ENCODE data around the gene AKAP6.
"Not testable (repeated sequence)": the region's sequence is repeated elsewhere in the genome, so short reads cannot be mapped to it uniquely, and the experiment has no call there.

AKAP6 gene

DNA sequence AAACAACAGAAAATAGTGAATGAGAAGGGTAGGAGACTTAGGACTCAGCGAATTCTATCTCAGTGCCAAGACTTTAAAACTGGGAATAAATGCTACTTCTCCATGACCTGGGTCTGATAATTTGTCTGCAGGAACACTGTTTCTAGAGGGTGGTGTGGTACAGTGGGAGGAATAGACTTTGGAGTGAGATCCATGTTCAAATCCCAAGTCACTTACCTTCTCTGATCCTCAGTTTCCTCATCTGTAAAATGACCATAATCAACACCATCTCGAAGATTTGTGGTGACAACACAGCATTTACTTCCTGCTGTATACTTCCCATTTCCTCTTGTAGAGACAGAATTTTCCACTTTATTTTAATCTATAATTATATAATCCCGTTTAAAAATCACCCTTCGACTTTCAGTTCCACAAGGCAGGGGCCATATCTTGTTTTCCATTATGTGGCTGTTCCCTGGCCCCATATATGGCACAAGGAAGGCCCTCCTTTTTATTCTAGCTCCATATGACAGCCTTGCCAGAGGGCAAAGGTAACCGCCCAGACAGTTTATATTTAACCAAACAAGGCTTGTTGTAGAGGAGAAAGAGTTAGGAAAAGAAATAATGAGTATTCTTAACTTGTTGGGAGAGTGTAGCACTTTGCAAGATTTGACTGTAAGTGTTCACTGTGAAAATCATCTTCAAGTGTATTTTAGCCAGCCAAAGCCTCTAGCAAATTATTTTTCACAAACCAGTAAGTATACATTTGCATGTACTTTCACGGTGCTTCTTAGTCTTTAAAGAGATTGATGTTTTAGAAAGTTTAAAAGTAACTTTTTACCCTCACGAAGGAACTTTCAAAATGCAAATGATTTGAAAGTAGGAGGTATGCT lies 243.1 kb downstream of the AKAP6 start:
- DNase-seq (ENCODE audit: low read depth in 2 of 2, low spot score in 1 of 2), result no peak

DNA sequence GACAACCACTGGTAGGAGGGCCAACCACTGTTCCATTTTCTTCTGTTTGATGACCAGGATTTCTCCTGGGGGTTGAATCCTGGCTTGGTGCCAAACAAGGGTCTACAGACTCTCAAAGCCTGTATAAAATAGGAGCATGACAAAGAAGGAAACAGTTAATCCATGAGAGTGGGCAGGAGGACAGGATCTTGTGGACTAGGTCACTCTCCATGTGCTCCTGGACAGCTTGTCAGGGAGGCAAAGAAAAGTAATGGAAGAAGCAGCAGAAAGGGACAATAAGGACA lies 243.7 kb downstream of the AKAP6 start:
- no peak for DNase-seq (ENCODE audit: low read depth in 2 of 2, low spot score in 1 of 2)

DNA sequence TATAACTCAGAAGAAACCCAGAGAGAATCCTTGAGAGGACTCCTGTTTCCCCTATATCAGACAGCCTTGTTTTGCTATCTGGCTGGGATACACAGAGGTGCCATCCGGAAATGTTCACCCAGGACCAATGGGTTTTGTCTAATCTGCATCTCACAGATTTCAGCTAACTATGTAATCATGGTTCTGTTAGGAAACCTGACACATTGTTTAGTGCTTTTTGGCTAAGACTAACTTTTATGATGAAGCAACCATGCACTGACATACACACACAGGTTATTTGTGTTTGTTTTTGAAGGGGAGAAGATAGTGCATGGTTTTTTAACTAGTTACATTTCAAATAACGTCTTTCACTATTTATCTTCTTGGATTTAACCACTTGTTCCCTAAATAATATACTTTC lies 245.2 kb downstream of the AKAP6 start:
- DNase-seq (ENCODE audit: low read depth in 2 of 2, low spot score in 1 of 2), result no peak

DNA sequence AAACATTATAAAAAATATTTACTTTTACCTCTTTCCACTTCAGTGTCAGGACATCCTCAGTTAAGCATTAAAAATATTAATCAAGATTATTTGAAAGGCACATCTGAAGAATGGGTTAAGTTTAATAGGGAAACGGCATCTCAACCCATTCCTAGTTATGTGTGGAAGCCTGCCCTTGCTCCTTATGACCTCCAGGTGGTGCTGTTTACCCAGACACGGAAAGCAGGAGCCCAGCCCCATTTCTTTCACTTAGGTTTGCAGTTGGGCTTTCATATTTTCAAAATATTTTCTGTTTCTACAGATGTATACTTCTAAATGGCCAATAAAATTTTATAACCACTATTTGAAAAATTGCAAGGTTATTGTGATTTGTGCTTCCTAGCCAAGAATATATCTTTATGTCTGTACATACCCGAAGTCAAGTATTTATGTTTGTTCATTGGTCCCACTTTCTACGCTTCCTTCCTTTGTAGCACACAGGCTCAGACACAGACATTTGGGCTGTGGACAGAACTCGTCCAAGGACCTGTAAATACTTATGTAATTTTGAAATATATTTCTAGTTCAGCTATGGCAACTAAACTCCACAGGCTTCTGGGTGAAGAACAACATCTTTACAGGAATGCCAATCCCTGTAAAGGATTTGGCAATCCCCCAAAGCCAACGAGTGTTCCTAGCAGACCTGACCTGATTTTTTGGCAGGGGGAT lies 247.1 kb downstream of the AKAP6 start:
- DNase-seq (ENCODE audit: low read depth in 2 of 2, low spot score in 1 of 2), result no peak

DNA sequence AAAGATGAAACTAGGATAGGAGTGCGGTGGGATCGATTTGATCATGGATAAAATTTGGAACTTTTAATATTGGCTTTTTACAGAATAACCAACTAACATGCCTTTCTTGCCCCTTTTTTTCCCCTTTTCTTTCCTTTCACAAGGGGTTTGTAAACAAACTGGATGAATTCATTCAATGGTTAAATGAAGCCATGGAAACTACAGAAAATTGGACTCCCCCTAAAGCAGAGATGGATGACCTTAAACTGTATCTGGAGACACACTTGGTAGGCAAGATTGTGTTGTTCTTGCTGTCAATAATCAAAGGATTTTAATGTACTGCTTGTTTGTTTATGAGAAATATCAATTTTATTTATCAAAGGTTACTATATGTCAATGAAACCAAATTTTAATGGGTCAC lies 247.9 kb downstream of the AKAP6 start:
- no peak for DNase-seq (ENCODE audit: low read depth in 2 of 2, low spot score in 1 of 2)

DNA sequence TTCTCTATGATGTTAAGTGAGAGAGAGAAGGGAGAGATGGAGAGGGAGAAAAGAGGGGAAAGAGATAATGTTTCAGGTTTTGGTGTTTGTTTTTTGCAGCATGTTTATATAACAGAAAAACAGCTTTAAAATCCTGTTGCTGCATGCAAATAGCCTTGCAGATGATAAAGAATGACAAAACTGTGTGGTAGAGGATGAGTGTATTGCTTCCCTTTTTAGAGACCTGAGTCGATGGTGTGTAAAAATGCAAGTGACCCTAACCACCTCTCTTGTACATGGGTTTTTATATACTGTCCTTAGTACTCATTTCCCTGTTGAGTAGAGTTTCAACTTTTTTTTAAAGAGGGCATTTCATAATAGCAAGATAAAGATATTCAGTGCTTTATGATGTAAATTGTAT lies 249.1 kb downstream of the AKAP6 start:
- DNase-seq (ENCODE audit: low read depth in 2 of 2, low spot score in 1 of 2), result no peak

DNA sequence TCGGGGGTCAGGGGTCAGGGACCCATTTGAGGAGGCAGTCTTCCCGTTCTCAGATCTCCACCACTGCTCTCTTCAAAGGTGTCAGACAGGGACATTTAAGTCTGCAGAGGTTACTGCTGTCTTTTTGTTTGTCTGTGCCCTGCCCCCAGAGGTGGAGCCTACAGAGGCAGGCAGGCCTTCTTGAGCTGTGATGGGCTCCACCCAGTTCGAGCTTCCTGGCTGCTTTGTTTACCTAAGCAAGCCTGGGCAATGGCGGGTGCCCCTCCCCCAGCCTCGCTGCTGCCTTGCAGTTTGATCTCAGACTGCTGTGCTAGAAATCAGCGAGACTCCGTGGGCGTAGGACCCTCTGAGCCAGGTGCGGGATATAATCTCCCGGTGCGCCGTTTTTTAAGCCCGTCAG lies 254.3 kb downstream of the AKAP6 start:
- DNase-seq (ENCODE audit: low read depth in 2 of 2, low spot score in 1 of 2), result not testable (repeated sequence)

DNA sequence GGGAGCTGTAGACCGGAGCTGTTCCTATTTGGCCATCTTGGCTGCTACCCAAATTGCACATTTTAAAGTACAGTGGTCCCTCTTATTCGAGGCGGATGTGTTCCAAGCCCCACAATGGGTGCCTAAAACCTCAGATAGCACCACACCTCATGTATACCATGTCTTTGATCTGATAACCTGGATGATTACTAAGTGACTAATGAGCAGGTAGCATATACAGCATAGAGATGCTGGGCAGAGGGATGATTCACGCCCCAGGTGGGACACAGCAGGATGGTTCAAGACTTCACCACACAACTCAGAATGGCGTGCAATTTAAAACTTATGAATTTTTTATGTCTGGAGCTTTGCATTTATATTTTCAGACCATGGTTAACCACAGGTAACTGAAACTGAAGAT lies 255.0 kb downstream of the AKAP6 start:
- DNase-seq (ENCODE audit: low read depth in 2 of 2, low spot score in 1 of 2), result no peak

DNA sequence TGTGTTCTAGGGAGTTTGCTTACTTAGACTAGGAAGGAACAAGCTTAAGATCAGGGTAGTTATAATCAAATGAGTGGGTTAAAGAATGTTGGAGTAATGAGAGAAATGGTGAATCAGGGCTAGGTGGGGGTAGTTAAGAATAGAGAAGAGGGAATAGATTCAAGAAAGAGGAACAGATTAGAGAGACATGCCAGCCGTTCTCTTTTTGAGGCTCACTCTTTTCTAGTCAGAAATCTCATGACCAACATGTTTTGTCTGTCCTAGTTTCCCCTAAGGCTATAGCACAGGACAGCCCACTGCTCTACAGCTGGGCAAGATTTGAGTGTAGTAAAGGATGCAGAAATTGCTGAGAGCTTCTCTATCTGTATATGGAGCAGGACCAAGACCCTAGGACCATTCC lies 258.4 kb downstream of the AKAP6 start:
- no peak for DNase-seq (ENCODE audit: low read depth in 2 of 2, low spot score in 1 of 2)

DNA sequence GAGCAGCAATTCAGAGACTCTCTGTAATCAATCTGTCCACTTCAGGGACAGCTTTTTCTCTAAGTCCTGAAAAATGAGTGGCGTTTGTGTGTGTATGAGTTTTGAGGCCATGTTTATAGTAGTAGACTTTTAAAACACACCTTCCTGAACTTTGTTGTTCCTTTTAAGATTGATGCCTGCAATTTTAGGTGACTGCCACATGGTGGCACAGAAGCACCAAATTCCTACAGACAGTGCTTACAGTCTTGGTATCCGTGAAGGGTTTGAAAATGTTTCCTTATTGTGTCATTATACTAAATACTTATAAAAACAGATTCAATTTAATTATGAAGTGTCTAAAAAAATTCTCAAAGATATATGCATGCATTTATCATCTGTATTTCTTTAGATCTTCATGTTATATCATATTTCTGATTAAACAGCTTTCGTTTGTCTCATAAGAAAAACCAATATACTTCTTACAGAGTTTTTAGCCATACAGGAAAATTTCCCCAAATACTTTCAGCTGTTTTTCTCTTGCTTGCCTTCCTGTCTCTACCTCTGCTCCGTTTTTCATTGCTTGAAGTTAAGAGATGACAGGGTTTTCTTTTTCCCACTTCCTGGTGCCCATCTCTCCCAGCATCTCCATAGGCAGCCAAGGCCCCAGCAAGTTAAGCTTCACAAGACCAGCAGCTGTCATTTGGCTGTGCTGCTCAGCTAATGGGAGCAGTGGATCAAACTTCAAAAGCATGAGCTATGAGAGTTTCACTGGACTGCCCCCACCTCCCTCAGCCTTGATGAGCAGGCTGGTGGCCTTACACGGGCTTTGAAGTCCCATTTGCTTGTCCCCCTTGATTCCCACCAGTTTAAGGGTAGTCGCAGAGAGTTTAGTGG lies 259.6 kb downstream of the AKAP6 start:
- DNase-seq (ENCODE audit: low read depth in 2 of 2, low spot score in 1 of 2), result no peak

DNA sequence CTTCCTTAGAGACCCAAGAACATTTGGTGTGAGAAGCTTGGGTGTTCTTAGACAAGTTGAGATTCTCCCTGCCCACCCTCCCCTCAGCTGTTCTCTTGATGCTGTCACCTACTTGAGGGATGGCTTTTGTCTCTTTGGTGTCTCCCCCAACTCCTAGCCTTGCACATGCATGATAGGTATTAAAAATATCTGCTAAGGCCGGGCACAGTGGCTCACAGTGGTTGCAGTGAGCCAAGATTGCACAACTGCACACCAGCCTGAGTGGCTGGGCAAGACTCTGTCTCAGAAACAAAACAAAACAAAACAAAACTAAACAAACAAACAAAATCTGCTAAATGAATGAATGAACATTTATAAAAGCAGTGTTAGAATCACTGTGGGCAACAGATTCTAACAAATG lies 261.1 kb downstream of the AKAP6 start:
- DNase-seq (ENCODE audit: low read depth in 2 of 2, low spot score in 1 of 2), result no peak

DNA sequence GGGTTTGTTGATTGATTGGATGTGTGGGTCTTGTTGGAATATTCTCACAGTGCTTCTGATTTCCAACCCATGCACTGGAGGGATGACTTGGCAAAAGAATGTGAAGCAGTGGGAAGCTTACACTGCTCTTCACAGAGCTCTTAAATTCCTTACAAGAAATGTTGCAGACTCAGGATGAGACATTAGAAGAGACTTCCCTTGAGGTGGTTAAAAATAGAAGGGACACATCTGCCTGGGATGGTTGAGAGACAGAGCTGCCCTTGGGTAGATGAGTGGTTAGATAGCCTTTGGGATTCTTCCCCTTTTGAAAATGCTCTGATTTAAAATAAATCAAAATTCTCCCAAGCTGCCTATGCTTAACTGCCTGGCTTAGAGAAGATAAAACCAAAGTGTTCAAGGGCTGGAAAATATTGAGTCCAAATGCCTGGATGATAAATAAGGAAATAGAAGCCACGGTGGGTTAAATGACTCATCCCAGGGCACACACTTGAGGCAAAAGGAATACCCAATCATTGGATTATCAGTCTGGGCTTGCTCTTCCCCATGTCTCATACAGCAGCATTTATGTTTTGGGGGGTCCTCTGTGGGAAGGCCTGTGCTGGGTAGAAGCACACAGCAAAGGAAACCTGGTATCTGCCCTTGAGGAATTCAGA lies 264.3 kb downstream of the AKAP6 start:
- DNase-seq (ENCODE audit: low read depth in 2 of 2, low spot score in 1 of 2), result no peak

DNA sequence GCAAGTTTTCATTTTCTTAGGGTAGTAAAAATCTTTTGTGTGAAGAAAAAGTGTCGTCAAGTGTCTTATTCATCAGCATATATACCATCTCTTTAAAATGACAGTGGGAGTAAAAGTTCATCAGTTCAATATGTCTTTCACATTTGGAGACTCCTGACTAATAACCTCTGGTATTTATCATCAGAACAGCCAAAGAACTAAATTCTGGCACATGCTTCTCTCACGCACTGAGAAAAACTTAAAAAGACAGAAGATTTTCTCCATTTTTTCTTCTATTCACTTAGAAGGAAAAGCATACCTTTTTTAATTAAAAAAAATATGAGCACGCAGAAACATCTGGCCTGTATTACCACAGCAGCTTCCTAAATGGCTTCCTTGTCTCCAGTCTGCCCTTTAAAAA lies 265.7 kb downstream of the AKAP6 start:
- DNase-seq (ENCODE audit: low read depth in 2 of 2, low spot score in 1 of 2), result no peak

DNA sequence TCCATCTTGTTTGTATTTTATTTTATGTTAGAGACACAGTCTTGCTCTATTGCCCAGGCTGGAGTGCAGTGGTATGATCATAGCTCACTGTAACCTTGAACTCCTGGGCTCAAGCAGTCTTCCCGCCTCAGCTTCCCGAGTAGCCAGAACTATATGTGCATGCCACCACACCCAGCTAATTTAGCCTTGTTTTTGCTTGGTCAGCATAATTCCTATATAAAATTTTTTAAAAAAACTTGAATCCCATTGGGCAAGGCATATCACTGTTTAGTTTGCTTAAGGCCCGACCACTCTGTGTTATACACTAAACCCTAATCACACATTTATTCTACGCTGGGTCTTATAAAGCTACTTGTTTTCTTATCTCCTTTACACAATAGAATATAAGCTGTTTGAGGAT lies 266.4 kb downstream of the AKAP6 start:
- DNase-seq (ENCODE audit: low read depth in 2 of 2, low spot score in 1 of 2), result no peak

DNA sequence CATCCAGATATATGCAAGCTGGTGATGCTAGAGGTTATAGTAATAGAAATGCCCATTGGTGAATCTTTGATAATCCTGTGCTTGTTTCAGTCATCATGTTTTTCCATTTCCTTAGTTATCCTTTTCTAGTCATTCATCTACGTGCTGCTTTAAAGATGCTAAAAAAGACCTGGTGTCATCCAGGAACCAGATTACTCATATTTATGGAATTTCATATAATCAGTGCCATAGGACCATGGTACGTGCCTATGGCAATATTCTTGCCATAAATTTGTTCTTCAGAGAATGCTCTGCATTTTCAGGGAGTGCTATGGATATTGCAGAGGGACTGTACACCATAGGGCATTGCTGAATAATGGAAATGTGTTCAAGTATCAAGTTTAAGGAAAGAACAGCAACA lies 267.3 kb downstream of the AKAP6 start:
- no peak for DNase-seq (ENCODE audit: low read depth in 2 of 2, low spot score in 1 of 2)

DNA sequence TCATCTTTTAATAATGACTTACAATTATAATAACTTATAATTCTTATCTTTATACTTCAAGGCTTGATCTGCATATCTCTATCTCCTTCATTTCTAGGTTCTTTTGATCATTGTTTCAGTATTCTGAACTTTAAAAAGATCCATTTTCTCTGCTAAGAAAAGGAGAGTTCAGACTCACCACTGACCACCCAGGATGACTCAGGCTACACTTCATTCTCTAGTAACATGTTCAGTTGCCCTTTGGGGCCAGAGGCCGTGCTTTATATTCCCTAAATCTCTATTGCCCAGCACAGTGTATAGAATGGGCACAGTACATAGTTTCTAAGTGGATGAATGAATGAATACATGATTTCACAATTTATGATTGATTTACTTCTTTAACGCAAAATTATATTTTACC lies 268.7 kb downstream of the AKAP6 start:
- DNase-seq (ENCODE audit: low read depth in 2 of 2, low spot score in 1 of 2), result no peak

DNA sequence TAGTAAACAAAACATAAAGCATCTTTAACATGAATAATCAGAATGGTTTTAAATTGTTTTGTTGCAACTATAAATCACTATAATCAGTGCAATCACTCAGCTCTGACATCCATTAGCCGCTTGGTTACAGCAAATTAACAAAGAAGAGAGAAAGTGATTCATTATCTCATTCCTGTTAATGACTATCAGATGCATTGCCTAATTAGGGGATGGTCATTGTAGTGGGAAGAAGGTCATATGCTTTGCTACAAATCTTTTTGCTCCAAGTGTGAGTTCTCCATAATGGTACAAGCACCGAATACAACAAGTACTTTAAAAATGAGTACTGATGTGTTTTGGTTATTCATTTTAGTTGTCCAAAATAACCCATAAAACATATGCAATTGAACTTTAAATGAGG lies 272.0 kb downstream of the AKAP6 start:
- DNase-seq (ENCODE audit: low read depth in 2 of 2, low spot score in 1 of 2), result no peak

DNA sequence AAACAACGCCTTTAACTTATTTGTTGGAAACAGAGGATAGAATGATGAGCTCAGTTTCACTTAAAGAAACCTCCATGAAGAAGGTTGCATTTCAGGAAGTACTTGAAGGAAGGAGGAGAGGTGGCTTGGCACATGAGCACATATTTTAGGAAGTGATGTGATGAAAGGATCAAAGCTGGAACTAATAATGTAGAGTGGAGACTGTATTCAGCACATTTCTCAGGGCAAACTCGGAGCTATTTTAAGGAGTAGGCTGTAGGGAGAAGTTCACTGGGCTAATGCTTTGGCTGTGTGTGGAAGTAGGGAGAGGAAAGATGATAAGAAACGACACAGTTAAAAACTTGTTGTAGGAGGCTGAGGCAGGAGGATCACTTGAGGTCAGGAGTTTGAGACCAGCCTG lies 272.8 kb downstream of the AKAP6 start:
- no peak for DNase-seq (ENCODE audit: low read depth in 2 of 2, low spot score in 1 of 2)

DNA sequence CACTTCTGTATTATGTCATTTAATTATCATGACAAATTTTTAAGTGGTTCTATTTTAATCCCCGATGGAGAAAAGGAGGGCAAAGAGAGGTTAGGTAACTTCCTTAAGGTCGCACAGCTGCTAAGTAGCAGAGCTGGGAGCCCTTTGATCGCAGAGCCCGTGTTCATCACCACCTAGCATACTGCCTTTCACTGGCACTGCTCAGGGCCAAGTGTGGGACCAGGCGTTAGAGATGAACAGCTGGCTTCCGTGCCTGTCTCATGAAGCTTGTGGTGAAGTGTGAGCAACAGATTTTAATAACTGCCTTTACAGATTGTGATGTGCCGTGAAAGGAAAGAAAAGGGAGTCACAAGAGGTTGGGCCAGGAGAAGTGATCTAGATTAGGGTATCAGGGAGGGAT lies 273.6 kb downstream of the AKAP6 start:
- DNase-seq (ENCODE audit: low read depth in 2 of 2, low spot score in 1 of 2), result no peak

DNA sequence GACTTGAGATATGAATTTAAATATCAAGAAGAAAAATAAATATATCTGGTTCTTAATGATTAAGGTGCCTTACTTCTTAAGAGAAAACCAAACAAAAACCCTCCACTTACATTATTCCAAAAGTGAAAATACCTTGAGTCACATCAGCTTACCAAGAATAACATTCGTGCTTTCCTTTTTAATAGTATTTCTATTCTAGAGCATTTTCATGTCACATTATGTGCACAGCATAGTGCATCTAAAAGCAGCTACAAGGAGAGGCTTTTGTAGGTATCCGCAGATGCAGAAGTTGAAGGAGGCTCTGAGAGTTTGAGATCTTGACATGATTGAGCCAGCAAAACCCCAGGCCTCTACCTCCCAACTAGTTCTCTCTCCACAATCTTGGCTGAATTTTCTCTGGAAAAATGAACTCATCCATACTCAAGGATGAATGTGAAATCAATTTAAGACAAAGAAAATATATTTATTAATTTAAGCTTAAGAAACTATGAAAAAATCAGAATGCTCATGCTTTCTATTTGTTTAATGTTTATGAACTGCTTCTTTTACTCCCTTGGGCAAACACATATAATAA lies 275.0 kb downstream of the AKAP6 start:
- no peak for DNase-seq (ENCODE audit: low read depth in 2 of 2, low spot score in 1 of 2)

DNA sequence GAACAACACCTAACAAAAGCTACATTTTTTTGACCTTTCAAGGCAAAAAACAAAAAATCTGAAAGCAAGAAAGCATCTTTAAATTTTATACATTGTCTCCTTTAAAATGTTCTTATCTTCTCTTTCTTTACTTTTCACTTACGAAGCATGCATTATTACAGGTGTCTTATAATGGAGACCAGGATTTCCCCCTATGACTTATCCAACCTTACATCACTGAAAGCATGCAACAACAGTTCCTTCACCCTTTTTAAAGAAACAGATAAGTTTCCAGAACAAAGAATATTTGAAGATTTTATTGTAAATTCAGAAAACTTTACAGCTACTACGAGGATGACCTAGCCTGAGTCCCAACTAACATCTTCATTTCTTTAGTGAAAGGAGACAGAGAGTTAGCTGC lies 277.2 kb downstream of the AKAP6 start:
- DNase-seq (ENCODE audit: low read depth in 2 of 2, low spot score in 1 of 2), result no peak

Data from stimulated activated CD8-positive, alpha-beta memory T cell treated with anti-CD3 and anti-CD28 coated beads, Interleukin-4, amount 100 ng/mL, for 1 hour (primary cell).